ENCODE measurements around the gene CACNA1D.
"Not testable (repeated sequence)": the region's sequence is repeated elsewhere in the genome, so short reads cannot be mapped to it uniquely, and the experiment has no call there.

Gene CACNA1D

GRCh38 chr3:53493963-53494791 lies at the start of gene CACNA1D:
Gene CACNA1D (plus strand): TSS chr3:53494611. CDS start chr3:53495167, 556 bp downstream.
- DNase-seq: no peak

- DNase-seq: no peak
Observed at GRCh38 chr3:53457068-53457467, 37.3 kb upstream of the CACNA1D start.

GRCh38 chr3:53460326-53460725 lies 34.1 kb upstream of the CACNA1D start:
- DNase-seq: no peak

GRCh38 chr3:53464424-53464823 lies 30.0 kb upstream of the CACNA1D start:
- DNase-seq: no peak

- DNase-seq: not testable (repeated sequence)
Observed at GRCh38 chr3:53469758-53470157, 24.7 kb upstream of the CACNA1D start.

GRCh38 chr3:53473422-53473821 lies 21.0 kb upstream of the CACNA1D start:
- no peak for DNase-seq

GRCh38 chr3:53476372-53476771 lies 18.0 kb upstream of the CACNA1D start:
- DNase-seq: not testable (repeated sequence)

- DNase-seq: not testable (repeated sequence)
Observed at GRCh38 chr3:53477689-53478088, 16.7 kb upstream of the CACNA1D start.

- no peak for DNase-seq
Observed at GRCh38 chr3:53478166-53478830, 16.1 kb upstream of the CACNA1D start.

- no peak for DNase-seq
Observed at GRCh38 chr3:53478921-53479664, 15.3 kb upstream of the CACNA1D start.

- DNase-seq: no peak
Observed at GRCh38 chr3:53482227-53482626, 12.2 kb upstream of the CACNA1D start.

- no peak for DNase-seq
Observed at GRCh38 chr3:53483821-53484220, 10.6 kb upstream of the CACNA1D start.

GRCh38 chr3:53484984-53485383 lies 9.4 kb upstream of the CACNA1D start:
- no peak for DNase-seq

GRCh38 chr3:53485675-53486403 lies 8.6 kb upstream of the CACNA1D start:
- no peak for DNase-seq

- DNase-seq: no peak
Observed at GRCh38 chr3:53486961-53487654, 7.3 kb upstream of the CACNA1D start.

- DNase-seq: no peak
Observed at GRCh38 chr3:53489386-53489785, 5.0 kb upstream of the CACNA1D start.

GRCh38 chr3:53489787-53490458 lies 4.5 kb upstream of the CACNA1D start:
- DNase-seq: no peak

- DNase-seq: no peak
Observed at GRCh38 chr3:53490459-53490968, 3.9 kb upstream of the CACNA1D start.

- no peak for DNase-seq
Observed at GRCh38 chr3:53491276-53491675, 3.1 kb upstream of the CACNA1D start.

GRCh38 chr3:53493595-53493962 lies 832 bp upstream of the CACNA1D start:
- no peak for DNase-seq

GRCh38 chr3:53495146-53495519 lies 722 bp downstream of the CACNA1D start:
- DNase-seq: no peak

All from amniotic stem cell (primary cell).